IPS-18a (cell line): ENCODE data around the gene SSH2.

ENCODE experiments used
- H3K27ac ChIP-seq: one replicate; pipeline ENCODE4 v1.5.1; 2013; ENCODE audit warnings: low read length
- H3K27me3 ChIP-seq: one replicate; pipeline ENCODE4 v1.6.1; 2013; ENCODE audit warnings: mild to moderate bottlenecking, low read length; ENCODE audit not compliant: control insufficient read depth, insufficient read depth
- H3K36me3 ChIP-seq: one replicate; pipeline ENCODE4 v1.6.1; 2013; ENCODE audit warnings: low read depth, low read length; ENCODE audit not compliant: control insufficient read depth
- H3K4me1 ChIP-seq: one replicate; pipeline ENCODE4 v1.6.1; 2013; ENCODE audit warnings: low read depth, low read length; ENCODE audit not compliant: control insufficient read depth
- H3K4me3 ChIP-seq: one replicate; pipeline ENCODE4 v1.5.1; 2013; ENCODE audit warnings: low read length
- H3K9ac ChIP-seq: one replicate; pipeline ENCODE4 v1.6.1; 2013; ENCODE audit warnings: mild to moderate bottlenecking, low read length, moderate library complexity
- H3K9me3 ChIP-seq: one replicate; pipeline ENCODE4 v1.6.1; 2013; ENCODE audit warnings: low read depth, low read length; ENCODE audit not compliant: control insufficient read depth

The SSH2 gene

DNA sequence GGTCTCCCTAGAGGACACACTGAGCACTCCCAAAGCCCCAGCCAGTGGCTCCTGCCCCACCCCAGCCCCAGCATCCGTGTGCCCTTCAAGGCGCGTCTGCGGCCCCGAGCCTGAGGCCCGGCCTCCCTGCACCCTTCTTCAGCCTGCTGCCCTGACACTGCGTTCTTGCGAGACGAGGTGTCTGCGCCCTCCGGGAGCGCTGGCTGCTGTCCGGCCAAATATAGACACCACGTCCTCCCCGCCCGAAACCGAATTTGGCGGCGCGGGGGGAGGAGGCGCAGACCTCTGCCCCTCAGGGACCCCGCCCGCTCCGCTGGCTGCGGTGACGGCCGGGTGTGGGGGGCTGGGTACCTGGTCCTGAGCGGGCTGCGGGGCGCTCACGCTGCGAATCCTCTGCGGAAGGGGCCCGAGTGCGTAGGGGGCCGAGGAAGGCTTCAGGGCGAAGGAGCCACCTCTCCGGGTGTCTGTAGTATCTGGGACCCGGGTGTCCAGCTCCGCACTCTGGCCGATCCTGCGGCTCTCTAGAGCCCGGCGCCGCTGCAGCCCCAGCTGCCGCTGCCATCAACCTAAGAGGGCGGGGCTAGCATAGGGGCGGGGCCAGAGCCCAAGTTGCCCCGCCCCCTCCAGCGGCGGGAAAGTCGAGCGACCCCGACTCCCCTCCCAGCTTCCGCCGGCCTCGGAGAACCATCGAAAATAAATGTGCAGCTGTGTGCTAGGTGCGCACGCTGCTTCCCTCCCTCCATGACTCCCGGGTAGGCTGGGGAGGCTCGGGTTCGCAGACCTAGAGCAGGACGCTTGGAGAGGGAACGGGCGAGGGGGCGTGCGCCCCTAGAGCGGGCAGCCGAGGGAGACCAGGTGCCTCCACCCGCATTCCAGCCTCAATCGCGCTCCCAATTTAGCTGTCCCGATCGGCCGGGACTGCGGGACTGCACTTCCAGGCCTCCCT is 307.4 kb downstream of the SSH2 start, which contains the start of gene CORO6:
Gene CORO6 (minus strand): TSS at position 576 of the 946 bp plus-strand sequence. CDS start 1,491 bp downstream, outside the sequence.
- Histone ChIP-seq H3K27me3 (peaks cover 66% of the 10 kb centered on the region), H3K4me3 (peak within 1 kb of the TSS; percentile 69), H3K4me1 (peaks cover 16% of the 10 kb centered on the region), H3K9me3 (no peaks in the 10 kb centered on the region), H3K27ac (no peak within 1 kb of the TSS), H3K9ac (peak within 1 kb of the TSS; percentile 78), H3K36me3 (no peaks in the 10 kb centered on the region)

DNA sequence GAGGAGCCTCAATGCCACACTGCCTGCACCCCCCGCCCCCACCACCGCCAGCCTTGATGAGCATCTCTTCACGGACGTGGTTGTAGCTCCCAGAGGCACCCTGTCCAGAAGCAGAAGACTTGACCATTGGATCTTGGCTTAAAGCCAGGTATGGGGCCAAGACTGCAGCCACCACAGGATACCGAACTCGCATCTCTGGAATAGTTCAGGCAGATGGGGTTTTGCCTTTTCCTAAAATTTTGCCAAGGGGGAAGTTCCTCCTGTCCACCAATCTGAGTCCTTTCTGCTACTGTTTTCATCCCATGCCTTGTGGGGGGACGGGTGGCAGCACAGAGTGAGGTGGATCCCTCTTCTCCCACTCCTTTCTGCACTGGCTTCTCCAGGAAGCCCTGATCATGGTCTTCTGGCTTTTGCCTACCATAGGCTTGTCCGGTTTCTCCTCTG is 308.3 kb downstream of the SSH2 start:
- Histone ChIP-seq H3K36me3 (no peaks in the 10 kb centered on the region), H3K27ac (no peak overlapping the region), H3K4me3 (peak overlapping the region; percentile 69), H3K9ac (no peak overlapping the region), H3K9me3 (no peaks in the 10 kb centered on the region), H3K4me1 (peaks cover 16% of the 10 kb centered on the region), H3K27me3 (peaks cover 75% of the 10 kb centered on the region)

GRCh38 chr17:29620779-29621500 is 309.1 kb downstream of the SSH2 start:
- no peaks in the 10 kb centered on the region for H3K36me3 ChIP-seq
- H3K9me3 ChIP-seq = no peaks in the 10 kb centered on the region
- H3K9ac ChIP-seq = no peak overlapping the region
- peaks cover 24% of the 10 kb centered on the region for H3K4me1 ChIP-seq
- H3K4me3 ChIP-seq = no peak overlapping the region
- H3K27ac ChIP-seq = no peak overlapping the region
- peaks cover 83% of the 10 kb centered on the region for H3K27me3 ChIP-seq

DNA sequence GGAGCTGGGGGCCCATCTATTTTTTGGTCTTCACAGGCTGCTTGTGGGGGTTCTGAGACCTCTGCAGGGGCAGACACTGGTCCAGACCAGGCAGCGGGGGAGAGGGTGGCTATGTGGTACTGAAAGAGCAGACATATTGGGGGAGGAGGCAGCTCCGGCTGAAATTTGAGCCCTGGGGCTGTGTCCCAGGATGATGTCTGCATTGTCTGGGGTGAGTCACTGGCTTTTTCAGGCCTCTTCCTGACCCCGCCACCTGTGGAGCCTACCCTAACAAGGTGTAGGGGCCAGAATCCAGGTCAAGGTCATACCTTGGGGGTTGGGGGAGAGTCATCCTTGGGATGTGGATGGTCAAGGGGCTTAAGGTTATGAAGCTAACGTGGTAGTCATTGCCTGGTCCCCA is 309.8 kb downstream of the SSH2 start:
- H3K9ac ChIP-seq = no peak overlapping the region
- H3K36me3 ChIP-seq = no peaks in the 10 kb centered on the region
- H3K27ac ChIP-seq = no peak overlapping the region
- no peak overlapping the region for H3K4me3 ChIP-seq
- peaks cover 24% of the 10 kb centered on the region for H3K4me1 ChIP-seq
- no peaks in the 10 kb centered on the region for H3K9me3 ChIP-seq
- peaks cover 90% of the 10 kb centered on the region for H3K27me3 ChIP-seq

DNA sequence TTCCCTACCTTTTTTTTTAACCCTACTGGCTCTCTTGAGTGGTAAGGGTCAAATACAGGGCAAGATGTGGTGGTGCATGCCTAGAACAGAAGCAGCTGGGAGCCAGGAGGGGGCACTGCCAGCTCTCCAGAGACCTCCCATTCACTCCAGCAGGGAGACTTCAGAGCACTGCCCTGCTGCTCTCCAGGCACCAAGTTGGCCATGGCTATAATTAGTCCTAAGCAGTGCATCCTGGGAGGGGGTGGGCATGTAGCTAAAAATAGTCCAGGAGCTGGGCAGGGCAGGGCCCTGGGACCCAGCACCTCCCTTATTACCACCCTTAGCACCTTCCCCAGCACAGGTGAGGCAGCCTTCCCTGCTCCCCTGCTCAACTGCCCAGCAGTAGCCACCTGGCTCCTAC is 310.8 kb downstream of the SSH2 start:
- Histone ChIP-seq H3K4me1 (peaks cover 30% of the 10 kb centered on the region), H3K9ac (no peak overlapping the region), H3K4me3 (no peak overlapping the region), H3K27me3 (peaks cover 98% of the 10 kb centered on the region), H3K27ac (no peak overlapping the region), H3K36me3 (no peaks in the 10 kb centered on the region), H3K9me3 (no peaks in the 10 kb centered on the region)

DNA sequence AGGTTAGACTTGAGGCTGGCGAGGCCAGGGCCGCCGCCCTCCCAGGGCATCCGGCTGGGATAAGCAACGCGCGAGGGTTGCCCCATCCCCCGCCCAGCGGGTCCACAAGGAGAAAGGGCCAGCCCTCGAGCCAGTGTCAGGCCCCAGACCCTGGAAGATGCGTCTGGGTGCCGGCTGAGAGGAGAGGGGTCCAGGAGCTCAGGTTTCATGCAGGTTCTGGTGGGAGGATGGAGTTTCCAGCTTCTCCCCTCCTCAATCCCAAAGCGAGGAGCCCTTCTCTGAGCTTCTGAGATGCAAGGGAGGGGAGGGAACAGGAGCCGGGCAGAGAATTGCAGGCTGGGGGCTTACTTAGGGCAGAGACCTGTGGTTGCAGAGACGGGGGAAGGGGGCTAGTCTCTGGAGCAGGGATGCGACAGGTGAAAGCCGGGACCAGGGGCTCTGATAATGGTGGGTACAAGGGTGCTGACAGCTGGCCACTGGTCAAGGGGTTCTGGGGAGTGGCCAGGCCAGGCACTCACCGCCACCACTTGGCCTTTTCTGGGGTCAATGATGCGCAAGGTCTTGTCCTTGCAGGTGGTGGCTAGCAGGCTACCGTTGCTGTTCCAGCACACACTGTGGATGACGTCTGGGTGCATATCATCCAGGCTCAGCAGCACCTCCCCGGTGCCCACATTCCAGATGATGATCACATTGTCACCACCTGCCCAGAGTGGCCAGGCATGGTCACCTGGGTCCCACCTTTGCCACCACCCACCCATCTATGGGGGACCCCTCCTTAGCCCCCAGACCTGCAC is 311.6 kb downstream of the SSH2 start:
- Histone ChIP-seq H3K4me1 (peaks cover 33% of the 10 kb centered on the region), H3K27ac (no peak overlapping the region), H3K27me3 (peaks cover 97% of the 10 kb centered on the region), H3K9me3 (no peaks in the 10 kb centered on the region), H3K9ac (no peak overlapping the region), H3K36me3 (no peaks in the 10 kb centered on the region), H3K4me3 (peak overlapping the region; percentile 34)

DNA sequence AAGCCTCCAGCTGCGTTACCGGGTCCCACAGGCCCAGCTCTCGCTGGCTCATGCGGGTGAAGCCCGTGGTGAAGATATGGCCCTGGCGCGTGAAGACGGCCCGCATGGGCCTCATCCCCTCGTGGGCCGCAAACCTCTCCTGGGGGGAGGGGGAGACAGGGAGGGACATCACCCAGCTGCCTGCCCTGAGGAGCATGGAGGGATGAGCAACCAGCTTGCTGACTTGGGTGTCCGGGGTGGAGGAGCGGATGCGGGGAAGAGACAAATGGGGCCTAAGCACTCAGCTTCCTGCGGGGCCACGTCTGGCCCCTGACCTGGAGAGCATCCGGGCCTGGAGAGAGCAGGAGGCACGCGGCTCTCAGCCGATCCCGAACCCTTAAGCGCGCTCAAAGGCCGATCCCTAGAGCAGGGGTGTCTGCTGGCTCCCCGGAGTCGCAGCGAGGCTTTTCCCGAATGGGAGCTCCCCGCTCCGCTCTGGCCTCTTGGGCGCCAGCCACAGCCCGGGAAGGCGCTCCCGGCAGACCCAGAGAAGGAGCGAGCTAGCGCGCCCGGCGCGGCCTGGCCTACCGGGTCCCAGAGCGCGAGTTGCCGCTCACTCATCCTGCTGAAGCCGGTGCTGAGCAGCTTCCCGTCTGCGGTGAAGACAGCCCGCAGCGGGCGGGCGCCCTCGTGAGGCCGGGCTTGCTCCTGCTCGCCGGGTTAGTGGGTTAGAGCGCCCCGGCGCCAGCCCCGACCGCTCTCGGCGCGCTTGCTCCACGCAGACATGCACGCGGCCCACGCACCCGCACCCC is 312.4 kb downstream of the SSH2 start:
- Histone ChIP-seq H3K9me3 (no peaks in the 10 kb centered on the region), H3K36me3 (no peaks in the 10 kb centered on the region), H3K4me3 (peak overlapping the region; percentile 34), H3K4me1 (peaks cover 29% of the 10 kb centered on the region), H3K27ac (no peak overlapping the region), H3K27me3 (peaks cover 90% of the 10 kb centered on the region), H3K9ac (no peak overlapping the region)

- no peak overlapping the region for H3K27ac ChIP-seq
- peaks cover 86% of the 10 kb centered on the region for H3K27me3 ChIP-seq
- H3K36me3 ChIP-seq = no peaks in the 10 kb centered on the region
- peak overlapping the region; percentile 34 for H3K4me3 ChIP-seq
- no peak overlapping the region for H3K9ac ChIP-seq
- H3K9me3 ChIP-seq = no peaks in the 10 kb centered on the region
- H3K4me1 ChIP-seq = peaks cover 29% of the 10 kb centered on the region
Observed at GRCh38 chr17:29617125-29617480, 312.9 kb downstream of the SSH2 start.

GRCh38 chr17:29616300-29617048 is 313.6 kb downstream of the SSH2 start:
- Histone ChIP-seq H3K4me1 (peaks cover 29% of the 10 kb centered on the region), H3K9ac (no peak overlapping the region), H3K4me3 (peak overlapping the region; percentile 46), H3K36me3 (no peaks in the 10 kb centered on the region), H3K27me3 (peaks cover 79% of the 10 kb centered on the region), H3K27ac (no peak overlapping the region), H3K9me3 (no peaks in the 10 kb centered on the region)
